Uterus (tissue), 4 donors: ENCODE results near the gene ACBD6. TPM values are rescaled to one million over a fixed set of nuclear protein-coding genes. Genes with fewer than 3 reads are reported as not detected.

ENCODE experiments used
- DNase-seq, 2 donors: peaks; one replicate each; pipeline ENCODE4 v3.0.0-alpha.2; 2019 to 2020
- H3K27ac ChIP-seq, 2 donors: fragments of 200-600 bp; sonication (generic); 1 replicate in 1 of 2; 2 replicates in 1 of 2; pipeline ENCODE4 v1.5.1; 2016 to 2018
- H3K27me3 ChIP-seq, 2 donors: fragments of 200-600 bp; sonication (generic); one replicate each; pipeline ENCODE4 v1.5.1; 2018 to 2019; ENCODE audit warnings: control low read depth in 1 of 2
- H3K36me3 ChIP-seq, 2 donors: fragments of 200-600 bp; sonication (generic); one replicate each; pipeline ENCODE4 v1.5.1; 2019; ENCODE audit warnings: control low read depth in 1 of 2
- H3K4me1 ChIP-seq, 2 donors: fragments of 200-600 bp; sonication (generic); one replicate each; pipeline ENCODE4 v1.5.1; 2018 to 2019; ENCODE audit warnings: control low read depth in 1 of 2
- H3K4me3 ChIP-seq, 2 donors: fragments of 200-600 bp; sonication (generic); 1 replicate in 1 of 2; 2 replicates in 1 of 2; pipeline ENCODE4 v1.5.1; 2018 to 2019; ENCODE audit warnings: mild to moderate bottlenecking in 1 of 2
- H3K9me3 ChIP-seq, 2 donors: fragments of 200-600 bp; sonication (generic); one replicate each; pipeline ENCODE4 v1.5.1; 2019; ENCODE audit warnings: control low read depth in 1 of 2
- CTCF ChIP-seq, 4 experiments: fragments of 200-600 bp in 2 of 4; fragments of 450-650 bp in 2 of 4; sonication (generic) in 2 of 4; IDR thresholded peaks; one replicate each; pipeline ENCODE4 v1.5.1; 2016 to 2019; ENCODE audit warnings: antibody characterized with exemption in 4 of 4, mild to moderate bottlenecking in 2 of 4, moderate library complexity in 1 of 4
- POLR2A ChIP-seq, 2 donors: fragments of 450-650 bp; IDR thresholded peaks; one replicate each; pipeline ENCODE4 v1.6.1; 2016; ENCODE audit warnings: antibody characterized with exemption in 2 of 2, mild to moderate bottlenecking in 1 of 2, moderate library complexity in 1 of 2
- intact Hi-C: fragments of 100-400 bp; cut with DNase I; formaldehyde crosslinking; loops from one replicate; pipeline ENCODE4 v1.15.1; 2023; ENCODE audit warnings: low total_unique reads
- total RNA-seq, 4 donors: library from RNA; depleted of rRNA in 3 of 4; stranded (reverse); fragments of >200 nt in 3 of 4; gene quantifications; one replicate each; pipeline versions ENCODE4 v1.1.0 to v1.2.4, GENCODE V29; 2014 to 2023
- donor health status: DM: yes; HTN: yes; CAD: no.

Gene ACBD6
- total RNA-seq, 4 donors from 2014 or later: 22.1 to 54.7 (median 39.6) TPM

DNA sequence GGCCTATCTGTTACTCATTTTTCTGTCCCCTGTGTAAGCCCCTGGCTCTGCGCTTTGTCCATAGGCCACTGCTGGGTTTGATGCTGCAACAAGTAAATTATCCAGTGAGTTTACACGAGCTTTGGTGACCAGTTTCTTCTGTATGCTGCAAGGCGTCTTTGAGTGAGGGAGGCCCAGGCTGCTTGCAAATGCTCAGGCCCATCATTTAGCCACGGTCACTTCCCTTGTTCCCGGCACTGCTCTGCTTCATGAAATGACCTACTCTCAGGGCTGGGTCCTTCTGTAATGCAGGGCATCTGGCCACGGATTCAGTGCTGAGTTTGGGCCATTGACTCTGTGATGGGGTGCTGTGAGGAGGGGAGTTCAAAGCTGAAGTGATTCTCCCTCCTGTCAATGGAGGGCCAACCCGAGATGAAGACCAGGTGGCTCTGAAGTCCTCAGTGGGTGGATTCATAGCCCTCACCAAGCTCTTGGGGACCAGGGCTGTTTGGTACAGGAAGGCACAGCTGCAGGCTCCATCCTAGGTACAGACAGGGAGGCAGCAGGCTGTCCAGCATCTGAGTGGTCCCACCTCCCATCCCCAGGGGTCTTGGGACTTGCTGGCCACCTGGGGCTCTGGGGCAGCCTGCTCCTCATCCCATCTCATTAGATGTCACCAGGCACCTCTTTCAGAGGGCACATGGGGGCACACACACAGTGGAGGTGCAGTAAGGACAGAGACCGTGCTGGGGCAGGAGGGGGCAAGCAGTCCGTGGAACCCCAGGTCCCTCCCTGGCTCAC, 250.7 kb downstream of the ACBD6 start:
- intact Hi-C loops: no loop called here
- no peak for TF ChIP-seq CTCF (IDR thresholded peaks at IDR 0.05)
- Histone ChIP-seq H3K36me3 (no peaks in the 10 kb centered on the region), H3K9me3 (no peaks in the 10 kb centered on the region), H3K4me1 (no peaks in the 10 kb centered on the region), H3K4me3 (no peak overlapping the region), H3K27me3 (no peaks in the 10 kb centered on the region), H3K27ac (no peak overlapping the region)
- no peak for DNase-seq

DNA sequence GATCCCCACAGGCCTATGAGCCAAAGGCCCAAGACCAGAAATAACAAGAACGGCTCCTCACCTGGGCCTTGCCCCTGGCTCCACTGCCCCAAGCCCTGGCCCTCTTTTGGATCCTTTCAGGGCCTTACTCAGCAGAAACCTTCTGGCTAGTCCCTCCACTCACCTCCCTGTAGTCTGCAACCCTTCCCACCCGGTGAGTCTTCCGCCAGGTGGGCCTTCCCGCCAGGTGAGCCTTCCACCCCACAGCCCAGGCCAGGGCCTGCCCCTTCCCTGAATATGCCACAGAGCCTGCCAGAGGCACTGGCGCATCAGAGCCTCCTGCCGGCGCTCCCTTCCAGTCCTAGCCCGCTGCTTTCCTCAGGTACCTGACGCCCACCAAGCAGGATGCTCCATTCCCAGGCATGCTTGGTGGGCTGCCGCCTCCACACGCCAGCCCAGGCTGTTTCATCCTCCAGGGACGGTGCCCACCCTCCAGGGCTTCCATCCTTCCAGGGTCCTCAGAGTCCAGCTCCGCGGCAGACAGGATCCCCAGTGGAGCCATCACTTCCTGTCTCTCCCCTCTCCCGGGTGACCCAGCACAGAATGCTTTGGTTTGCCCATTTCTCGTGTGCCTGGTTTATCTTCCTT, 251.4 kb downstream of the ACBD6 start:
- intact Hi-C loops: no loop called here
- Histone ChIP-seq H3K27ac (no peak overlapping the region), H3K9me3 (no peaks in the 10 kb centered on the region), H3K4me1 (no peaks in the 10 kb centered on the region), H3K27me3 (no peaks in the 10 kb centered on the region), H3K4me3 (no peak overlapping the region), H3K36me3 (no peaks in the 10 kb centered on the region)
- TF ChIP-seq CTCF (IDR thresholded peaks at IDR 0.05): no peak
- TF ChIP-seq POLR2A (IDR thresholded peaks at IDR 0.05): no peak
- no peak for DNase-seq

GRCh38 chr1:180250499-180250770, 251.9 kb downstream of the ACBD6 start:
- DNase-seq: no peak
- Histone ChIP-seq H3K4me3 (no peak overlapping the region), H3K36me3 (no peaks in the 10 kb centered on the region), H3K27me3 (no peaks in the 10 kb centered on the region), H3K4me1 (no peaks in the 10 kb centered on the region), H3K9me3 (no peaks in the 10 kb centered on the region), H3K27ac (no peak overlapping the region)
- intact Hi-C loops: no loop called here
- TF ChIP-seq POLR2A (IDR thresholded peaks at IDR 0.05): no peak
- no peak for TF ChIP-seq CTCF (IDR thresholded peaks at IDR 0.05)

DNA sequence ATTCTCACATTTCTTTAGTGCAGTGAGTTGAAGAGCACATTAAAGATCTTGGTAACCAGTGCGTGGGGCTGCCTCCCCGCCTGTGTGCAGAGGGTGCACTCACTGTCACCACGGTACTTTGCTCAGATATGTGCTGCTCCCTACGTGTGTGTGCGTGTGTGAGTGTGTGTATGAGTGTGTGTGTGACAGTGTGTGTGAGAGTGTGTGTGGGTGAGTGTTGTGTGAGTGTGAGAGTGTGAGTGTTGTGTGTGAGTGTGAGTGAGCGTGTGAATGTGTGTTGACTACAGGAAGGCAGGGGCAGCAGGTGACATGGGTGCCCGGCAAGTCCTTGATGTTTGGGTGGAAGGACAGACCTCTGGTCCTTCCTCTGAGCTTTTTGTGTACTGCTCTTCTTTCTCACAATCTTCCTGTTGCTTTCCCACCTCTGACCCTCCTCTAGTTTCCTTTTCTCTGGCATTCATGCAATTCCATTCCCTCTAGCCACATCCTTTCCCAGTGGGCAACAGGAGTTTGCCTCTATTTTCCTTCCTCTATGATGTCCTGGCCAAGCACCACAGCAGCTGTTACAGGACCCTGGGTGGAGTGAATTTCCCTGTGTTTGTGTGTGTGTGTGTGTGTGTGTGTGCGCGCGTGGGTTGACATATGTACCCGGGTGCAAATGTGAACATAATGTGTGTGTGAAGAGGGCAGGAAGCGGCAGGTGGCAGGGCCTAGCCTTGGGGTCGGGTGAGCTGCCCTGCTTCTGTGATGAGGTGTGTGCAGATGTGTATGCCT, 252.5 kb downstream of the ACBD6 start:
- Histone ChIP-seq H3K27me3 (no peaks in the 10 kb centered on the region), H3K9me3 (no peaks in the 10 kb centered on the region), H3K4me3 (no peak overlapping the region), H3K27ac (no peak overlapping the region), H3K4me1 (no peaks in the 10 kb centered on the region), H3K36me3 (no peaks in the 10 kb centered on the region)
- no peak for DNase-seq
- intact Hi-C loops: no loop called here
- TF ChIP-seq CTCF (IDR thresholded peaks at IDR 0.05): no peak
